ENCODE data around the gene PITPNB. TPM values are rescaled to one million over a fixed set of nuclear protein-coding genes. Genes with fewer than 3 reads are reported as not detected.

The PITPNB gene
- total RNA-seq, 1 experiment from 2014 or later, result 24.2 TPM

DNA sequence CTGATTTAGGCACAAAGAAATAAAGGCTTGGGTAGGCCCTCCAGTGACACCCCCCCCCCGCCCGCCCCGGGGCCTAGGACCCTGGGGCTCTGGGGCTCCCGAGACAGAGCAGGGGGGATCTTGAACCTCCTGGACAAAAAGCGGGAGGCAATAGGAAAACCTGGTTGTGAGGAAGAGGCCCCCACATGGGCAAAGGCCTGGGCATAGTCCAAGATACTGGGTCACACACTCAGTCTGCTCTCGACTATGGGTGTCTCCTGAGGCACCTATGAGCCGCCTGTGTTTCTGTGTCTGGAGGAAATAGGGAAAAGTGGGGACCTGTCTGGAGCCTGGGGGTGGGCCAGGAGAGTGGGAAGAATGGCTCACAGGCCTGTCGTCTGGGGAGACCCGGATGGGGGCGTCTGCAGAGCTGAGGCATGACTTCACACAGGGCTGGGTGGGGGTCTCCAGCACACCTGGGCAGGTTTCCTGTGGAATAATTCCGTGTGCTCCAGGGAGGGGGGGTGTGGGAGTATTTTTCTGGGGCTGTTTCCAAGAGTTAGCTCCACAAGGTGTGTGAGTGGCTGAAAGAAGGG, 115.1 kb downstream of the PITPNB start:
- no peak for DNase-seq (ENCODE audit: low read depth)

DNA sequence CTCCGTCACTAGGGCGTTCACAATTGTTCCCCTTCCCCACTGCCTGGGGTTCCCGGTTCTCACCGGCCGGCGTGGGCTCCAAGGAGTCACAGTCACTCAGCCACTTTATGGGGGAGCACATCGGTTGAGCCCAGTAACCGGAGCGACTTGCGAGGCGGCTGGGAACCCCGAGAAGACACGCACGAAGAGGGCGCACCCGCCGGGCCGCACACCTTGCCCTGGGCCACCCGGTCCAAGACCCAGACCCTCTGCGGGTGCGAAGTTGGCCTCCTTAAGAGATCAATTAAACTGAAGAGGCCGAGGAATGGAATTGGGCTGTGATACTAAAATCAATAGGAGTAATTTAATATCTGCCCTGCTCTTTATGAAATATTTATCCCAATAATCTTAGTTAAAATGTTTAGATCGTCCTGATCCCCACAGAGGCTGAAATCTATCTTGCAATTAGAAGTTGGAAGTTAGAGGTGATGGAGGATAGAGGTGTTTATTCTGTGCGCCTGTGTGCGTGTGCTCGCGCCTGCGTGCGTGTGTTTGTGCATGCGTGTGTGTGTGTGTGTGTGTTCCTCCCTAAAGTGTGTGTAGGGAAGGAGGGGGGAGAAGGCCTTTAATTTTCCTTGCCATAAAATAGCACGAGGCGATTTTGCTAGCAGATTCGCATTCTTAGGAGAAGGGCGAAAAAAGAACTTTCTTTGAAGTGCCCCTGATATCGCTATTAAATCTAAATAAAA, 116.5 kb downstream of the PITPNB start:
- no peak for DNase-seq (ENCODE audit: low read depth)

Other genes with a start within 250 kb of the PITPNB start
- 0.11 and 0.51 TPM in 2 replicates for gene MN1, start 117.5 kb downstream of the PITPNB start, total RNA-seq (2014; rRNA removed)